GM12878 (cell line): Measurements from ENCODE around the gene GAMT. TPM values are rescaled to one million over a fixed set of nuclear protein-coding genes. Genes with fewer than 3 reads are reported as not detected.
A peak's percentile ranks its signal among the peaks of the same experiment; 100 is the strongest.

ENCODE experiments used
- BRCA1 ChIP-seq: IDR thresholded peaks from 2 replicates; pipeline ENCODE4 v1.6.1; 2011; ENCODE audit warnings: low read depth, low read length, improper control_type of control experiment
- E4F1 ChIP-seq: fragments of 450-650 bp; IDR thresholded peaks from 2 replicates; pipeline ENCODE4 v1.6.1; 2018; ENCODE audit warnings: borderline replicate concordance, mild to moderate bottlenecking; ENCODE audit not compliant: partially characterized antibody
- EZH2 ChIP-seq: IDR thresholded peaks from 2 replicates; pipeline ENCODE4 v1.6.1; 2012; ENCODE audit warnings: low read depth, mild to moderate bottlenecking, control low read depth, inconsistent platforms, low read length, borderline replicate concordance; ENCODE audit not compliant: control insufficient read depth
- IKZF1 ChIP-seq: fragments of 450-650 bp; conservative IDR thresholded peaks from 2 replicates; pipeline ENCODE4 v1.6.1; 2017; ENCODE audit warnings: antibody characterized with exemption, mild to moderate bottlenecking
- IRF3 ChIP-seq: fragments of 450-650 bp; IDR thresholded peaks from 2 replicates; pipeline ENCODE4 v1.6.1; 2014; ENCODE audit warnings: mild to moderate bottlenecking
- IRF4 ChIP-seq: IDR thresholded peaks from 2 replicates; pipeline ENCODE4 v1.6.1; 2011; ENCODE audit warnings: low read depth, low read length
- JUNB ChIP-seq: IDR thresholded peaks from 2 replicates; pipeline ENCODE4 v1.6.1; 2016; ENCODE audit warnings: antibody characterized with exemption, mild to moderate bottlenecking
- KLF5 ChIP-seq: fragments of 450-650 bp; IDR thresholded peaks from 2 replicates; pipeline ENCODE4 v1.6.1; 2014; ENCODE audit warnings: mild to moderate bottlenecking; ENCODE audit not compliant: partially characterized antibody
- NFXL1 ChIP-seq: fragments of 450-650 bp; IDR thresholded peaks from 2 replicates; pipeline ENCODE4 v1.6.1; 2017; ENCODE audit warnings: antibody characterized with exemption, mild to moderate bottlenecking, borderline replicate concordance
- PRDM15 ChIP-seq: fragments of 450-650 bp; formaldehyde crosslinking; IDR thresholded peaks from 2 replicates; pipeline ENCODE4 v1.4.0; 2020; ENCODE audit warnings: mild to moderate bottlenecking, moderate library complexity
- SMARCA5 ChIP-seq: fragments of 450-650 bp; IDR thresholded peaks from 2 replicates; pipeline ENCODE4 v1.6.1; 2017; ENCODE audit warnings: mild to moderate bottlenecking
- SPI1 ChIP-seq: IDR thresholded peaks from 2 replicates; pipeline ENCODE4 v1.6.1; 2011; ENCODE audit warnings: low read depth, mild to moderate bottlenecking, low read length, moderate library complexity, borderline replicate concordance; ENCODE audit not compliant: insufficient read depth
- SRF ChIP-seq, 2 experiments: IDR thresholded peaks; 2 replicates each; pipeline ENCODE4 v1.6.1; 2011; ENCODE audit warnings: low read depth in 2 of 2, low read length in 2 of 2, mild to moderate bottlenecking in 1 of 2, moderate library complexity in 1 of 2
- TAF1 ChIP-seq: IDR thresholded peaks from 2 replicates; pipeline ENCODE4 v1.6.1; 2011; ENCODE audit warnings: mild to moderate bottlenecking, low read depth, low read length, borderline replicate concordance
- TCF7 ChIP-seq: IDR thresholded peaks from 2 replicates; pipeline ENCODE4 v1.6.1; 2014; ENCODE audit warnings: antibody characterized with exemption, borderline replicate concordance
- USF2 ChIP-seq: IDR thresholded peaks from 2 replicates; pipeline ENCODE4 v1.6.1; 2011; ENCODE audit warnings: low read depth, low read length, improper control_type of control experiment, borderline replicate concordance
- YY1 ChIP-seq: IDR thresholded peaks from 2 replicates; pipeline ENCODE4 v1.6.1; 2011; ENCODE audit warnings: low read depth, mild to moderate bottlenecking, low read length
- ZBED1 ChIP-seq: IDR thresholded peaks from 2 replicates; pipeline ENCODE4 v1.6.1; 2016; ENCODE audit warnings: borderline replicate concordance
- ZBTB4 ChIP-seq: fragments of 450-650 bp; formaldehyde crosslinking; IDR thresholded peaks from 2 replicates; pipeline ENCODE4 v1.4.0; 2022; ENCODE audit warnings: mild to moderate bottlenecking, moderate library complexity
- polyA plus RNA-seq, 11 experiments: library from polyadenylated mRNA; depleted of rRNA in 4 of 11; unstranded in 6 of 11; stranded (reverse) in 5 of 11; fragments of >200 nt; fragmentation: Nextera tagmentation in 4 of 11; fragmentation: Illumina TruSeq in 1 of 11; extraction: Ambion mirVana in 4 of 11; extraction: Trizol in 1 of 11; gene quantifications; 1 replicate in 1 of 11; 2 replicates in 10 of 11; pipeline versions ENCODE4 v1.2.1 to v1.2.3, GENCODE V29; 2011 to 2016; ENCODE audit warnings: inconsistent platforms in 2 of 11, missing spikeins in 2 of 11, low read depth in 1 of 11
- total RNA-seq, 4 experiments: library from RNA; depleted of rRNA in 3 of 4; stranded (reverse); fragments of >200 nt in 3 of 4; fragmentation: Illumina TruSeq in 1 of 4; extraction: Trizol in 1 of 4; gene quantifications; 2 replicates each; pipeline versions ENCODE4 v1.2.1 to v1.2.3, GENCODE V29; 2013 to 2021

GAMT gene
- total and polyA plus RNA-seq, 10 of the 15 experiments (the other 5 are each of a cell fraction or from before 2014, with no cell fraction given): 1.6 to 131 (median 38.8) TPM

GRCh38 chr19:1445185-1445931, 44.0 kb upstream of the GAMT start (continued):
- no peak for TF ChIP-seq PRDM15 (CRISPR knock-in tag)
- no peak for TF ChIP-seq EZH2
- TF ChIP-seq IKZF1: peak; percentile 66
- TF ChIP-seq TAF1: no peak
- no peak for TF ChIP-seq USF2
- peak; percentile 58; the same call in 1 of the 2 replicates for TF ChIP-seq YY1
- no peak for TF ChIP-seq NFXL1
- no peak for TF ChIP-seq IRF3
- no peak for TF ChIP-seq BRCA1
- TF ChIP-seq JUNB: no peak
- TF ChIP-seq ZBED1: no peak
- peak; percentile 97 for TF ChIP-seq SMARCA5
- TF ChIP-seq SPI1: no peak
- no peak for TF ChIP-seq TCF7
- TF ChIP-seq SRF (IDR thresholded peaks at IDR 0.05; ENCODE audit: low read depth in 2 of 2, low read length in 2 of 2): no peak
- TF ChIP-seq KLF5: no peak
- no peak for TF ChIP-seq ZBTB4
- TF ChIP-seq E4F1: no peak
- no peak for TF ChIP-seq IRF4
